Uterus (tissue), 4 donors: Measurements from ENCODE around the gene LRRC4B. TPM values are rescaled to one million over a fixed set of nuclear protein-coding genes. Genes with fewer than 3 reads are reported as not detected.

Source experiments
- DNase-seq, 2 donors: peaks; one replicate each; pipeline ENCODE4 v3.0.0-alpha.2; 2019 to 2020
- H3K27ac ChIP-seq, 2 donors: fragments of 200-600 bp; sonication (generic); 1 replicate in 1 of 2; 2 replicates in 1 of 2; pipeline ENCODE4 v1.5.1; 2016 to 2018
- H3K27me3 ChIP-seq, 2 donors: fragments of 200-600 bp; sonication (generic); one replicate each; pipeline ENCODE4 v1.5.1; 2018 to 2019; ENCODE audit warnings: control low read depth in 1 of 2
- H3K36me3 ChIP-seq, 2 donors: fragments of 200-600 bp; sonication (generic); one replicate each; pipeline ENCODE4 v1.5.1; 2019; ENCODE audit warnings: control low read depth in 1 of 2
- H3K4me1 ChIP-seq, 2 donors: fragments of 200-600 bp; sonication (generic); one replicate each; pipeline ENCODE4 v1.5.1; 2018 to 2019; ENCODE audit warnings: control low read depth in 1 of 2
- H3K4me3 ChIP-seq, 2 donors: fragments of 200-600 bp; sonication (generic); 1 replicate in 1 of 2; 2 replicates in 1 of 2; pipeline ENCODE4 v1.5.1; 2018 to 2019; ENCODE audit warnings: mild to moderate bottlenecking in 1 of 2
- H3K9me3 ChIP-seq, 2 donors: fragments of 200-600 bp; sonication (generic); one replicate each; pipeline ENCODE4 v1.5.1; 2019; ENCODE audit warnings: control low read depth in 1 of 2
- CTCF ChIP-seq, 4 experiments: fragments of 200-600 bp in 2 of 4; fragments of 450-650 bp in 2 of 4; sonication (generic) in 2 of 4; IDR thresholded peaks; one replicate each; pipeline ENCODE4 v1.5.1; 2016 to 2019; ENCODE audit warnings: antibody characterized with exemption in 4 of 4, mild to moderate bottlenecking in 2 of 4, moderate library complexity in 1 of 4
- POLR2A ChIP-seq, 2 donors: fragments of 450-650 bp; IDR thresholded peaks; one replicate each; pipeline ENCODE4 v1.6.1; 2016; ENCODE audit warnings: antibody characterized with exemption in 2 of 2, mild to moderate bottlenecking in 1 of 2, moderate library complexity in 1 of 2
- intact Hi-C: fragments of 100-400 bp; cut with DNase I; formaldehyde crosslinking; loops from one replicate; pipeline ENCODE4 v1.15.1; 2023; ENCODE audit warnings: low total_unique reads
- total RNA-seq, 4 donors: library from RNA; depleted of rRNA in 3 of 4; stranded (reverse); fragments of >200 nt in 3 of 4; gene quantifications; one replicate each; pipeline versions ENCODE4 v1.1.0 to v1.2.4, GENCODE V29; 2014 to 2023
- donor health status: DM: yes; HTN: yes; CAD: no.

The LRRC4B gene
- total RNA-seq, 4 donors from 2014 or later: 2.4 to 38.0 (median 13.2) TPM

- TF ChIP-seq CTCF (IDR thresholded peaks at IDR 0.05) (no peak), POLR2A (IDR thresholded peaks at IDR 0.05) (no peak)
- no peak for DNase-seq
- H3K4me1 ChIP-seq: no peaks in the 10 kb centered on the region
- no peaks in the 10 kb centered on the region for H3K36me3 ChIP-seq
- no peaks in the 10 kb centered on the region for H3K9me3 ChIP-seq
- no peak overlapping the region for H3K27ac ChIP-seq
- no peak overlapping the region for H3K4me3 ChIP-seq
- intact Hi-C loops: no loop called here
- peaks cover 0 to 8% of the 10 kb centered on the region in 2 donors for H3K27me3 ChIP-seq
Observed at GRCh38 chr19:50565984-50566903, 2.0 kb downstream of the LRRC4B start.

- Histone ChIP-seq H3K36me3 (no peaks in the 10 kb centered on the region), H3K4me1 (no peaks in the 10 kb centered on the region), H3K9me3 (no peaks in the 10 kb centered on the region), H3K27me3 (peaks cover 0 to 8% of the 10 kb centered on the region in 2 donors), H3K4me3 (no peak overlapping the region), H3K27ac (no peak overlapping the region)
- TF ChIP-seq POLR2A (IDR thresholded peaks at IDR 0.05): no peak
- intact Hi-C loops: no loop called here
- no peak for DNase-seq
Observed at GRCh38 chr19:50564229-50565105, 3.8 kb downstream of the LRRC4B start.

- DNase-seq: no peak
- peaks cover 0 to 8% of the 10 kb centered on the region in 2 donors for H3K27me3 ChIP-seq
- no peak for TF ChIP-seq CTCF (IDR thresholded peaks at IDR 0.05)
- no peak for TF ChIP-seq POLR2A (IDR thresholded peaks at IDR 0.05)
- intact Hi-C loops: no loop called here
- H3K4me1 ChIP-seq: no peaks in the 10 kb centered on the region
- H3K27ac ChIP-seq: no peak overlapping the region
- H3K36me3 ChIP-seq: no peaks in the 10 kb centered on the region
- H3K4me3 ChIP-seq: no peak overlapping the region
- no peaks in the 10 kb centered on the region for H3K9me3 ChIP-seq
Observed at GRCh38 chr19:50563597-50563996, 4.6 kb downstream of the LRRC4B start.

- Histone ChIP-seq H3K27me3 (peaks cover 0 to 8% of the 10 kb centered on the region in 2 donors), H3K9me3 (no peaks in the 10 kb centered on the region), H3K36me3 (no peaks in the 10 kb centered on the region), H3K4me1 (no peaks in the 10 kb centered on the region), H3K27ac (no peak overlapping the region), H3K4me3 (no peak overlapping the region)
- no peak for DNase-seq
- no peak for TF ChIP-seq CTCF (IDR thresholded peaks at IDR 0.05)
- no peak for TF ChIP-seq POLR2A (IDR thresholded peaks at IDR 0.05)
- intact Hi-C loops: no loop called here
Observed at GRCh38 chr19:50562996-50563395, 5.2 kb downstream of the LRRC4B start.

GRCh38 chr19:50562329-50562728, 5.9 kb downstream of the LRRC4B start:
- Histone ChIP-seq H3K36me3 (no peaks in the 10 kb centered on the region), H3K4me3 (no peak overlapping the region), H3K27ac (no peak overlapping the region), H3K4me1 (no peaks in the 10 kb centered on the region), H3K9me3 (no peaks in the 10 kb centered on the region), H3K27me3 (peaks cover 0 to 8% of the 10 kb centered on the region in 2 donors)
- intact Hi-C loops: no loop called here
- no peak for TF ChIP-seq POLR2A (IDR thresholded peaks at IDR 0.05)
- TF ChIP-seq CTCF (IDR thresholded peaks at IDR 0.05): no peak
- no peak for DNase-seq
